H1 (cell line): Measurements from ENCODE around the gene NMNAT3. TPM values are rescaled to one million over a fixed set of nuclear protein-coding genes. Genes with fewer than 3 reads are reported as not detected.

Experiments
- BACH1 ChIP-seq: IDR thresholded peaks from 2 replicates; pipeline ENCODE4 v1.6.1; 2012; ENCODE audit warnings: low read length, improper control_type of control experiment
- CHD7 ChIP-seq: fragments of 300-600 bp; sonication (generic); IDR thresholded peaks from 2 replicates; pipeline ENCODE4 v1.7.1; 2012; ENCODE audit warnings: low read length, moderate library complexity, mild to moderate bottlenecking, inconsistent platforms; ENCODE audit not compliant: insufficient replicate concordance
- polyA plus RNA-seq, 7 experiments: library from polyadenylated mRNA; depleted of rRNA in 3 of 7; stranded (reverse) in 5 of 7; unstranded in 2 of 7; fragments of >200 nt in 5 of 7; fragments of 200-250 nt in 2 of 7; gene quantifications; 1 replicate in 5 of 7; 2 replicates in 1 of 7; 4 replicates in 1 of 7; pipeline versions ENCODE4 v1.2.1 to v1.2.3, GENCODE V29; 2011 to 2013; ENCODE audit warnings: missing spikeins in 2 of 7, mixed read lengths in 2 of 7
- total RNA-seq: library from RNA; stranded (reverse); fragmentation: NEBNext Ultra II Directional; extraction: Animal tissue kit (Norgen Biotek cat#: 25700); gene quantifications from 2 replicates; pipeline ENCODE4 v1.2.1, GENCODE V29; 2021

NMNAT3 gene
- total and polyA plus RNA-seq, 2 of the 8 experiments (the other 6 are each of a cell fraction or from before 2014, with no cell fraction given) = 4.2 to 4.3 TPM

DNA sequence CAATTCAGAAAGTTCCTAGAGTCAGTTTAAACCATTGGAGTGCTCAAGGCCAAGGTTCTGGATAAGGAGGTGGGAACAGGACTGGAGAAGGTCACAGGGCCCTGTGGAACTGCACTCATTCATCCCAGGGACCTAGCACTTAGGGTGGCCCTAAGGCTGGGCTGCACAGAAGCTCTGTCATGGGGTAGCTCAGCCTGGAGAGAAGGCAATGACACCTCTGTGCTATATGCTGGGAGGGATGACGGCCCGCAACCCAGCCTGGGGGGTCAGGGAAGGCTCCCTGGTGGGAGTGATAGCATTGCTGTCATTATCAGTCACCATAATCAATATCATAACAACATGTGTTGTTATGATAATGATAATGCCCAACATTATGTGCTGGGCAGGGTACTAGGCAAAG is 151.6 kb downstream of the NMNAT3 start (continued):
- TF ChIP-seq CHD7 (no peak), BACH1 (no peak)
